K562 (cell line): ENCODE measurements around the gene TMEM11. TPM values are rescaled to one million over a fixed set of nuclear protein-coding genes. Genes with fewer than 3 reads are reported as not detected.

Experiments
- ARNT ChIP-seq, 2 experiments: fragments of 450-650 bp; IDR thresholded peaks; 2 replicates each; pipeline ENCODE4 v1.6.1; 2016; ENCODE audit warnings: mild to moderate bottlenecking in 1 of 2
- ASH1L ChIP-seq: fragments of 450-650 bp; IDR thresholded peaks from 2 replicates; pipeline ENCODE4 v1.6.1; 2018; ENCODE audit warnings: borderline replicate concordance, mild to moderate bottlenecking, low read depth; ENCODE audit not compliant: partially characterized antibody
- ATF6 ChIP-seq: sonication (generic); formaldehyde crosslinking; IDR thresholded peaks from 2 replicates; pipeline ENCODE4 v1.4.0; 2020; ENCODE audit warnings: mild to moderate bottlenecking, missing genetic modification reagents
- CREB1 ChIP-seq, 2 experiments: sonication (generic) in 1 of 2; formaldehyde crosslinking in 1 of 2; IDR thresholded peaks; 2 replicates each; pipeline versions ENCODE4 v1.6.1 to v1.8.0; 2012 to 2022; ENCODE audit warnings: inconsistent platforms in 1 of 2, mild to moderate bottlenecking in 1 of 2, missing genetic modification reagents in 1 of 2, moderate library complexity in 1 of 2
- ESRRA ChIP-seq: fragments of 450-650 bp; IDR thresholded peaks from 2 replicates; pipeline ENCODE4 v1.6.1; 2014; ENCODE audit warnings: low read depth, mild to moderate bottlenecking, moderate library complexity, borderline replicate concordance
- MBD2 ChIP-seq: sonication (generic); IDR thresholded peaks from 2 replicates; pipeline ENCODE4 v1.6.1; 2016; ENCODE audit warnings: low read depth, borderline replicate concordance
- MCM7 ChIP-seq, 2 experiments: fragments of 450-650 bp; IDR thresholded peaks; 2 replicates each; pipeline ENCODE4 v1.6.1; 2016 to 2018
- MLLT1 ChIP-seq, 2 experiments: fragments of 450-650 bp; IDR thresholded peaks; 2 replicates each; pipeline ENCODE4 v1.6.1; 2016
- POLR2H ChIP-seq: IDR thresholded peaks from 2 replicates; pipeline ENCODE4 v1.6.1; 2016; ENCODE audit warnings: missing genetic modification characterization, low read depth, mild to moderate bottlenecking, control low read depth, missing compliant biosample characterization, moderate library complexity
- RBFOX2 ChIP-seq: fragments of 200-400 bp; formaldehyde crosslinking; IDR thresholded peaks from 2 replicates; pipeline ENCODE4 v1.6.1; 2017; ENCODE audit warnings: low read depth, mild to moderate bottlenecking, low read length, moderate library complexity
- RBM17 ChIP-seq: fragments of 200-400 bp; formaldehyde crosslinking; IDR thresholded peaks from 2 replicates; pipeline ENCODE4 v1.6.1; 2017; ENCODE audit warnings: low read depth, mild to moderate bottlenecking, low read length, borderline replicate concordance
- RFX7 ChIP-seq: fragments of 250-450 bp; sonication (Bioruptor Pico); IDR thresholded peaks from 2 replicates; pipeline ENCODE4 v1.5.1; 2021; ENCODE audit warnings: mild to moderate bottlenecking
- RUNX1 ChIP-seq: sonication (generic); IDR thresholded peaks from 2 replicates; pipeline ENCODE4 v1.6.1; 2016; ENCODE audit warnings: antibody characterized with exemption, low read depth
- SNRNP70 ChIP-seq: fragments of 200-400 bp; formaldehyde crosslinking; optimal IDR thresholded peaks from 2 replicates; pipeline ENCODE3; 2017; ENCODE audit warnings: low read depth, low read length
- TBP ChIP-seq: optimal IDR thresholded peaks from 2 replicates; pipeline ENCODE3; 2011; ENCODE audit warnings: low read depth, low read length, improper control_type of control experiment
- XRCC3 ChIP-seq: fragments of 450-650 bp; IDR thresholded peaks from 2 replicates; pipeline ENCODE4 v1.6.1; 2017; ENCODE audit warnings: mild to moderate bottlenecking, moderate library complexity
- ZC3H8 ChIP-seq: fragments of 450-650 bp; IDR thresholded peaks from 2 replicates; pipeline ENCODE4 v1.6.1; 2017
- ZFX ChIP-seq: sonication (generic); formaldehyde crosslinking; IDR thresholded peaks from 2 replicates; pipeline ENCODE4 v1.8.0; 2022; ENCODE audit warnings: mild to moderate bottlenecking, missing genetic modification reagents, moderate library complexity
- ZKSCAN8 ChIP-seq: fragments of 200-800 bp; sonication (Bioruptor generic); IDR thresholded peaks from 2 replicates; pipeline ENCODE4 v1.6.1; 2016; ENCODE audit warnings: missing genetic modification characterization, missing compliant biosample characterization
- ZNF165 ChIP-seq: fragments of 250-450 bp; sonication (Bioruptor Pico); IDR thresholded peaks from 2 replicates; pipeline ENCODE4 v1.4.0; 2020; ENCODE audit warnings: borderline replicate concordance
- ZNF3 ChIP-seq: fragments of 250-450 bp; sonication (Bioruptor Pico); IDR thresholded peaks from 2 replicates; pipeline ENCODE4 v1.5.0; 2021; ENCODE audit warnings: mild to moderate bottlenecking, moderate library complexity
- ZNF316 ChIP-seq: fragments of 450-650 bp; IDR thresholded peaks from 2 replicates; pipeline ENCODE4 v1.6.1; 2016
- polyA plus RNA-seq, 8 experiments: library from polyadenylated mRNA; depleted of rRNA in 4 of 8; stranded (reverse) in 5 of 8; unstranded in 3 of 8; fragments of >200 nt; fragmentation: Nextera tagmentation in 2 of 8; fragmentation: Illumina TruSeq in 1 of 8; extraction: Ambion mirVana in 2 of 8; extraction: Trizol in 1 of 8; gene quantifications; 2 replicates each; pipeline versions ENCODE4 v1.2.1 to v1.2.3, GENCODE V29; 2011 to 2014; ENCODE audit warnings: inconsistent platforms in 1 of 8, missing spikeins in 1 of 8
- total RNA-seq, 7 experiments: library from RNA; depleted of rRNA in 6 of 7; stranded (reverse); fragments of >200 nt in 6 of 7; fragmentation: Illumina TruSeq in 2 of 7; extraction: Trizol in 2 of 7; gene quantifications; 2 replicates each; pipeline versions ENCODE4 v1.2.1 to v1.2.3, GENCODE V29; 2011 to 2021; ENCODE audit warnings: low replicate concordance in 1 of 7
- TF ChIP-seq, protein P1 (sequence below): fragments of 250-450 bp; sonication (Bioruptor Pico); IDR thresholded peaks from 2 replicates; pipeline ENCODE4 v1.6.1; 2021; ENCODE audit warnings: mild to moderate bottlenecking

TMEM11 gene
- total and polyA plus RNA-seq, 9 of the 15 experiments (the other 6 are each of a cell fraction or from before 2014, with no cell fraction given) = 12.0 to 40.7 (median 30.0) TPM

- TF ChIP-seq XRCC3 (no peak), ATF6 (no peak), ZFX (CRISPR knock-in tag) (peak; percentile 66; the same call in 1 of the 2 replicates), ZC3H8 (no peak), ZNF3 (no peak), RFX7 (CRISPR knock-in tag) (no peak), RUNX1 (no peak), ARNT (IDR thresholded peaks at IDR 0.05) (no peak), ZNF316 (no peak), RBFOX2 (peak; percentile 89), ZNF165 (CRISPR knock-in tag) (no peak), ESRRA (peak; percentile 91), MCM7 (IDR thresholded peaks at IDR 0.05) (no peak), ASH1L (no peak), RBM17 (no peak), ZKSCAN8 (CRISPR knock-in tag) (0 out of 2 replicates have a peak, but pooled peaks have one; percentile 47), TBP (peak; percentile 72), CREB1 (IDR thresholded peaks at IDR 0.05) (peak; percentile 35), CREB1 (CRISPR knock-in tag; IDR thresholded peaks at IDR 0.05) (0 out of 2 replicates have a peak, but pooled peaks have one; percentile 45), SNRNP70 (no peak), MBD2 (peak; percentile 60), POLR2H (no peak), MLLT1 (IDR thresholded peaks at IDR 0.05) (no peak)
- TF ChIP-seq, protein P1, sequence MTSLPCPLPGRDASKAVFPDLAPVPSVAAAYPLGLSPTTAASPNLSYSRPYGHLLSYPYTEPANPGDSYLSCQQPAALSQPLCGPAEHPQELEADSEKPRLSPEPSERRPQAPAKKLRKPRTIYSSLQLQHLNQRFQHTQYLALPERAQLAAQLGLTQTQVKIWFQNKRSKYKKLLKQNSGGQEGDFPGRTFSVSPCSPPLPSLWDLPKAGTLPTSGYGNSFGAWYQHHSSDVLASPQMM (CRISPR knock-in tag) = no peak
Measured at GRCh38 chr17:21214015-21214776, at the start of gene TMEM11 (continued).
